Left lung (tissue), 10 donors: Measurements from ENCODE around the gene RSRC1. TPM values are rescaled to one million over a fixed set of nuclear protein-coding genes. Genes with fewer than 3 reads are reported as not detected.

Experiments used
- ATAC-seq: fragments of 200-7000 bp; cut with Tn5 transposase; one replicate; pipeline ENCODE4 v1.9.1; 2020; ENCODE audit warnings: moderate library complexity
- DNase-seq, 4 donors: peaks; one replicate each; pipeline ENCODE4 v3.0.0-alpha.2; 2013 to 2020
- H3K27ac ChIP-seq, 2 donors: fragments of 200-600 bp; sonication (generic) in 1 of 2; one replicate each; pipeline versions ENCODE4 v1.5.0 to v1.8.0; 2020 to 2021
- H3K27me3 ChIP-seq, 2 donors: fragments of 200-600 bp; sonication (generic) in 1 of 2; one replicate each; pipeline versions ENCODE4 v1.5.0 to v1.8.0; 2020 to 2021
- H3K36me3 ChIP-seq, 2 donors: fragments of 200-600 bp; sonication (generic) in 1 of 2; one replicate each; pipeline versions ENCODE4 v1.5.0 to v1.8.0; 2020 to 2021
- H3K4me1 ChIP-seq, 2 donors: fragments of 200-600 bp; one replicate each; pipeline ENCODE4 v1.8.0; 2021
- H3K4me3 ChIP-seq, 2 donors: fragments of 200-600 bp; sonication (generic) in 1 of 2; one replicate each; pipeline versions ENCODE4 v1.5.0 to v1.8.0; 2020 to 2021; ENCODE audit warnings: mild to moderate bottlenecking in 1 of 2
- H3K9me3 ChIP-seq, 2 donors: fragments of 200-600 bp; sonication (generic) in 1 of 2; one replicate each; pipeline versions ENCODE4 v1.5.0 to v1.8.0; 2020 to 2021
- CTCF ChIP-seq, 2 donors: fragments of 200-600 bp; sonication (generic) in 1 of 2; IDR thresholded peaks; one replicate each; pipeline versions ENCODE4 v1.5.0 to v1.8.0; 2021; ENCODE audit warnings: antibody characterized with exemption in 2 of 2
- intact Hi-C, 2 donors: fragments of 100-400 bp; cut with DNase I; formaldehyde crosslinking; loops; one replicate each; pipeline versions ENCODE4 v1.11.2 to v1.14.2; 2022
- polyA plus RNA-seq, 6 donors: library from polyadenylated mRNA; unstranded; fragments of 120-200 nt; gene quantifications; one replicate each; pipeline ENCODE4 v1.2.1, GENCODE V29; 2013; ENCODE audit not compliant: insufficient read length in 6 of 6
- total RNA-seq, 2 donors: library from RNA; stranded (reverse); fragmentation: NEBNext Ultra II Directional; extraction: Animal tissue kit (Norgen Biotek cat#: 25700); gene quantifications; one replicate each; pipeline ENCODE4 v1.2.1, GENCODE V29; 2021
- donor health status: DM: no; HTN: yes; CAD: no.
- donor health status: DM: no; HTN: no; CAD: no.

The RSRC1 gene
- total and polyA plus RNA-seq, 8 donors = 23.7 to 30.7 (median 27.6) TPM

- intact Hi-C loops = no loop called here
- peaks cover 99 to 100% of the 10 kb centered on the region in 2 donors for H3K27me3 ChIP-seq
- TF ChIP-seq CTCF (IDR thresholded peaks at IDR 0.05) = no peak
Measured at GRCh38 chr3:158098834-158099424, 11.0 kb upstream of the RSRC1 start.

GRCh38 chr3:158100681-158101080 lies 9.2 kb upstream of the RSRC1 start:
- TF ChIP-seq CTCF (IDR thresholded peaks at IDR 0.05) = no peak
- no peak for ATAC-seq

More at GRCh38 chr3:158098834-158099424, 11.0 kb upstream of the RSRC1 start:
- no peak overlapping the region for H3K4me3 ChIP-seq
- H3K27ac ChIP-seq = no peak overlapping the region
- H3K4me1 ChIP-seq = peaks cover 12 to 29% of the 10 kb centered on the region in 2 donors
- ATAC-seq (no peak), DNase-seq (no peak)
- H3K36me3 ChIP-seq = no peaks in the 10 kb centered on the region
- H3K9me3 ChIP-seq = no peaks in the 10 kb centered on the region

GRCh38 chr3:158101335-158102241 lies 8.3 kb upstream of the RSRC1 start:
- DNase-seq (no peak), ATAC-seq (no peak)
- Histone ChIP-seq H3K27ac (no peak overlapping the region), H3K36me3 (no peaks in the 10 kb centered on the region), H3K4me3 (no peak overlapping the region), H3K4me1 (peaks cover 12 to 45% of the 10 kb centered on the region in 2 donors), H3K27me3 (peaks cover 97 to 100% of the 10 kb centered on the region in 2 donors), H3K9me3 (no peaks in the 10 kb centered on the region)
- no peak for TF ChIP-seq CTCF (IDR thresholded peaks at IDR 0.05)
- intact Hi-C loops = no loop called here

More at GRCh38 chr3:158100681-158101080, 9.2 kb upstream of the RSRC1 start:
- Histone ChIP-seq H3K4me1 (peaks cover 12 to 39% of the 10 kb centered on the region in 2 donors), H3K27ac (no peak overlapping the region), H3K27me3 (peaks cover 98 to 100% of the 10 kb centered on the region in 2 donors), H3K9me3 (no peaks in the 10 kb centered on the region), H3K36me3 (no peaks in the 10 kb centered on the region), H3K4me3 (no peak overlapping the region)
- intact Hi-C loops = no loop called here
- DNase-seq = no peak

GRCh38 chr3:158102242-158103080 lies 7.4 kb upstream of the RSRC1 start:
- no peak for ATAC-seq
- TF ChIP-seq CTCF (IDR thresholded peaks at IDR 0.05) = no peak
- Histone ChIP-seq H3K27me3 (peaks cover 97 to 100% of the 10 kb centered on the region in 2 donors), H3K4me1 (peaks cover 10 to 53% of the 10 kb centered on the region in 2 donors), H3K4me3 (no peak overlapping the region), H3K27ac (no peak overlapping the region), H3K9me3 (no peaks in the 10 kb centered on the region), H3K36me3 (no peaks in the 10 kb centered on the region)
- intact Hi-C loops = no loop called here
- peak in 1 of 4 donors; percentile 36 for DNase-seq
